Spinal cord (tissue), 10 donors: ENCODE results near the gene QSOX2. TPM values are rescaled to one million over a fixed set of nuclear protein-coding genes. Genes with fewer than 3 reads are reported as not detected.

Experiments used
- DNase-seq, 6 donors: peaks; one replicate each; pipeline versions ENCODE4 v3.0.0 to v3.0.0-alpha.2; 2013 to 2015; ENCODE audit warnings: low spot score in 6 of 6, low read depth in 4 of 6
- H3K27ac ChIP-seq: one replicate; pipeline ENCODE4 v1.5.1; 2013; ENCODE audit warnings: low read depth, low read length, control low read depth
- H3K27me3 ChIP-seq: one replicate; pipeline ENCODE4 v1.6.1; 2013; ENCODE audit warnings: low read length; ENCODE audit not compliant: control insufficient read depth, insufficient read depth
- H3K36me3 ChIP-seq: one replicate; pipeline ENCODE4 v1.6.1; 2013; ENCODE audit warnings: low read length; ENCODE audit not compliant: control insufficient read depth, insufficient read depth
- H3K4me1 ChIP-seq: one replicate; pipeline ENCODE4 v1.6.1; 2013; ENCODE audit warnings: low read length; ENCODE audit not compliant: control insufficient read depth, insufficient read depth
- H3K4me3 ChIP-seq: one replicate; pipeline ENCODE4 v1.5.1; 2013; ENCODE audit warnings: low read depth, low read length, control low read depth
- H3K9me3 ChIP-seq: one replicate; pipeline ENCODE4 v1.6.1; 2013; ENCODE audit warnings: low read length; ENCODE audit not compliant: control insufficient read depth, insufficient read depth
- WGBS: methylation state at CpG from one replicate; pipeline ENCODE4 v1.1.5; 2013; ENCODE audit warnings: missing lambda C conversion rate; ENCODE audit not compliant: insufficient coverage; 5-methylcytosine and 5-hydroxymethylcytosine counted together
- polyA plus RNA-seq, 2 donors: library from polyadenylated mRNA; unstranded; fragments of 120-200 nt; gene quantifications; one replicate each; pipeline ENCODE4 v1.2.1, GENCODE V29; 2013; ENCODE audit not compliant: insufficient read length in 2 of 2
- total RNA-seq, 2 donors: library from RNA; depleted of rRNA in 1 of 2; stranded (reverse); fragments of 120-200 nt in 1 of 2; fragments of >200 nt in 1 of 2; gene quantifications; one replicate each; pipeline versions ENCODE4 v1.2.3 to v1.2.4, GENCODE V29; 2013 to 2014
- donor health status: healthy.

The QSOX2 gene
- total and polyA plus RNA-seq, 4 donors: 7.2 to 17.0 (median 13.6) TPM

GRCh38 chr9:136246849-136247550 is 1.4 kb upstream of the QSOX2 start:
- Histone ChIP-seq H3K4me1 (peaks cover 47% of the 10 kb centered on the region), H3K9me3 (no peaks in the 10 kb centered on the region), H3K27me3 (no peaks in the 10 kb centered on the region), H3K27ac (no peak overlapping the region), H3K4me3 (no peak overlapping the region), H3K36me3 (peaks cover 7% of the 10 kb centered on the region)
- 71% methylated on average over 24 of the region's 26 CpGs for WGBS
- DNase-seq: no peak

GRCh38 chr9:136244969-136245218 is 718 bp downstream of the QSOX2 start:
- Histone ChIP-seq H3K27me3 (no peaks in the 10 kb centered on the region), H3K4me3 (peak overlapping the region; percentile 54), H3K36me3 (peaks cover 15% of the 10 kb centered on the region), H3K4me1 (peaks cover 40% of the 10 kb centered on the region), H3K9me3 (no peaks in the 10 kb centered on the region), H3K27ac (no peak overlapping the region)
- no peak for DNase-seq
- WGBS: 1% methylated on average over 6 of the region's 6 CpGs

DNA sequence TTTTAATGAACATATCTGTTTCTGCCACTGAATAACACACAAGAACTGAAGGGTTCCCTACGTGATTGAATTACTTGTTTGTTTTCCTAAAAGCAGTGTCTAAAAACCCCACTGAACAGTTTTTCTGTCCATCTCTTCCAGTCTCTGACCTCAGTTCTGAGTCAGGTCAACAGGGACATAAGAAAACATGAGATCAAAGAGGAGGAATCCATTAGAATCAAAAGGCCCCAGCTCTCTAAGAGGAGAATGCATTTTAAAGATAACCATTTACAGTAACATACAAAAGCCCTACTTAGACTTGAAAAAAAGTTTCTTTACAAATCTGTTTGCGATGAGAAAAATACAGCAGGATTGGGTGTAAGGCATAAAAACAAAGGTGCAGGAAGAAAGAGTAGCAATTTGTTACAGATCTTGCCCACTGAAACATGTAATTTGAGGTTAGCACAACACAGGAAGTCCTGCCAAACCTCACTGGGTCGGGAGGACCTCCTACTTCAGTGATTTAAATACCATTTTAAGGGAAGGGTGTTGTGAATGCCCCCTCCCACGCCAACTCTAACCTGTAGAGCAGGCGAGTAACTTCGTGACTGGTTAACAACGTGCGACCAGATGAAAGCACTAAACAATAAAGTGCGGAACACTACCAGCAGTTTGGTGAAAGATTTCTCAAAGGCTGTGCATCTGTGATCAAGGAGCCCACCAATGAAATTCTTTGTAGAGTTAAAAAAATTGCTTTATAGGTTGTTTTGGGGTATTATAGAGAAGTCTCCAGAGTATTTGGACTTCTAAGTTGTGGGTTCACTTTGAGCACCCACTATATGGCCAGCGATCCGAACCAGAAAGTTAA is 1.3 kb downstream of the QSOX2 start:
- Histone ChIP-seq H3K27me3 (no peaks in the 10 kb centered on the region), H3K4me3 (peak overlapping the region; percentile 54), H3K36me3 (peaks cover 15% of the 10 kb centered on the region), H3K4me1 (peaks cover 41% of the 10 kb centered on the region), H3K27ac (no peak overlapping the region), H3K9me3 (no peaks in the 10 kb centered on the region)
- WGBS: 15% methylated on average over 9 of the region's 11 CpGs
- DNase-seq: no peak

GRCh38 chr9:136243631-136244030 is 2.0 kb downstream of the QSOX2 start:
- H3K4me3 ChIP-seq: no peak overlapping the region
- H3K9me3 ChIP-seq: no peaks in the 10 kb centered on the region
- no peaks in the 10 kb centered on the region for H3K27me3 ChIP-seq
- H3K27ac ChIP-seq: no peak overlapping the region
- no peak for DNase-seq
- H3K36me3 ChIP-seq: peaks cover 15% of the 10 kb centered on the region
- 53% methylated on average over 4 of the region's 4 CpGs for WGBS
- H3K4me1 ChIP-seq: peaks cover 41% of the 10 kb centered on the region

- 61% methylated on average over 6 of the region's 6 CpGs for WGBS
- no peak overlapping the region for H3K4me3 ChIP-seq
Measured at GRCh38 chr9:136242918-136243525, 2.6 kb downstream of the QSOX2 start.

DNA sequence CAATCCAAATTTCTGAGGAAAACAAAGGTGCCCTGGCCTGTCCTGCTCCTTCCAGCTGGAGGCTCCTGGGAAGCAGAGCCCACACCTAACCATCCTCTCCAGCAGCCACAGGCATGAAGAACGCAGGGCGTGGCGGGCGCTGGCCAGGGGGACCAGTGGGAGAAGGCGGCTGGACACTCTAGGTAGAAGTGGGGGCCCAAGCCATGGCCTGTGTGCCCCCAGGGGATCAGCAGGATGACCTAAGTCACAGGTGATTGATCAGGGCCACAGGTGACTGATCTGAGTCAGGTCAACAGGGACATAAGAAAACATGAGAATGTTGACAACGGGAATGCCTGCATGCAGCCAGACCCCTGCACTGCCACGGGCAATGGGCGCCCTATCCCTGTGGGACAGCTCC is 3.4 kb downstream of the QSOX2 start:
- peaks cover 50% of the 10 kb centered on the region for H3K4me1 ChIP-seq
- no peak for DNase-seq

More at GRCh38 chr9:136242918-136243525, 2.6 kb downstream of the QSOX2 start:
- H3K4me1 ChIP-seq: peaks cover 47% of the 10 kb centered on the region
- DNase-seq: no peak
- no peaks in the 10 kb centered on the region for H3K27me3 ChIP-seq
- H3K36me3 ChIP-seq: peaks cover 19% of the 10 kb centered on the region
- H3K9me3 ChIP-seq: no peaks in the 10 kb centered on the region
- no peak overlapping the region for H3K27ac ChIP-seq

DNA sequence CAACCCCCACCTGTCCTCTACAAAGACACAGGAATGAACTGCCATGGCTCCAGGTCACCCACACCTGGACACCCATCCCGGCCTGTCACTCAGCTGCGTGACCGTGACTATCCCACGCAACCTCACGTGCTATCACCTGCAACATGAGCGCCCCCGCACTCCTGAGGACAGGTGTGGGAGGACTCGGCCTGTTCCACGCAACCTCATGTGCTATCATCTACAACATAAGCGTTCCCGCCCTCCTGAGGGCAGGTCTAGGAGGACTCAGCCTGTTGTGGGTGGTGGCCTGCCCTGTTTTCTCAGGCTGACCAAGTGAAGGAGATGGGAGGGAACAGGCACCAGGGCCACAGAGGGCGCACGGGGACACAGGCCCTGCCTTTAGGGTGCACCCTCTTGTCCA is 4.1 kb downstream of the QSOX2 start:
- H3K27me3 ChIP-seq: no peaks in the 10 kb centered on the region
- H3K27ac ChIP-seq: no peak overlapping the region
- H3K9me3 ChIP-seq: no peaks in the 10 kb centered on the region
- H3K4me3 ChIP-seq: no peak overlapping the region
- peaks cover 50% of the 10 kb centered on the region for H3K4me1 ChIP-seq
- 96% methylated on average over 13 of the region's 13 CpGs for WGBS
- DNase-seq: no peak
- H3K36me3 ChIP-seq: peaks cover 32% of the 10 kb centered on the region

More for the DNA sequence above, 3.4 kb downstream of the QSOX2 start:
- WGBS: 96% methylated on average over 8 of the region's 8 CpGs
- Histone ChIP-seq H3K27ac (no peak overlapping the region), H3K9me3 (no peaks in the 10 kb centered on the region), H3K36me3 (peaks cover 25% of the 10 kb centered on the region), H3K27me3 (no peaks in the 10 kb centered on the region), H3K4me3 (no peak overlapping the region)

DNA sequence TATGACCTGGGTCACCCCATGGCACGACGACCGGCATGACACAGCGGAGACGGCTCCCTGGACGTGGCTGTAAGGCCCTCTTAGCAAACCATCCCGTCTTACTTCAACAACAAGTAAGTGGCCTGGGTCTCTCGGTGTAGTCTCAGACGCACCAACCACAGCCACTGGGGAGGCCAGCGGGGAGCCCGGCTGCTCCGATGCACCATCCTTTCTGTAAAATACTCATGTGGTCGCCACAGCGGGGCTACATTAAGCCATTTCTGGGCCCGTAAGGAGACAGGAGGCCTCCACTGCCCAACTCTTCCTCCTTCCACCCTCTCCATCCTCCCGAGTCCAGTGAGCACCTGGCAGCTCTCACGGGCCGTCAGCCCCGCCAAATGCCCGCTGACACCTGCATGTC is 4.7 kb downstream of the QSOX2 start:
- H3K4me1 ChIP-seq: peaks cover 50% of the 10 kb centered on the region

GRCh38 chr9:136239983-136240330 is 5.7 kb downstream of the QSOX2 start:
- Histone ChIP-seq H3K36me3 (peaks cover 48% of the 10 kb centered on the region), H3K4me1 (peaks cover 47% of the 10 kb centered on the region), H3K4me3 (no peak overlapping the region), H3K27ac (no peak overlapping the region), H3K27me3 (no peaks in the 10 kb centered on the region), H3K9me3 (no peaks in the 10 kb centered on the region)
- no CpG with 5 or more reads among the region's 2 CpGs for WGBS
- no peak for DNase-seq

More for the DNA sequence above, 4.7 kb downstream of the QSOX2 start:
- H3K9me3 ChIP-seq: no peaks in the 10 kb centered on the region
- H3K36me3 ChIP-seq: peaks cover 38% of the 10 kb centered on the region
- H3K4me3 ChIP-seq: no peak overlapping the region
- H3K27me3 ChIP-seq: no peaks in the 10 kb centered on the region
- DNase-seq: no peak
- 88% methylated on average over 19 of the region's 20 CpGs for WGBS
- no peak overlapping the region for H3K27ac ChIP-seq
